SK-N-SH (cell line): Measurements from ENCODE around the gene S100A8. TPM values are rescaled to one million over a fixed set of nuclear protein-coding genes. Genes with fewer than 3 reads are reported as not detected.

Source experiments
- CTCF ChIA-PET: fragments of 300-600, 350-600 bp; formaldehyde crosslinking; extraction: SDS; loops from one replicate; lab custom pipeline; 2021; lab: Yijun Ruan, JAX
- POLR2A ChIA-PET: fragments of 350-600 bp; sonication (Branson Sonifier 250); formaldehyde crosslinking; extraction: SDS; loops from one replicate; lab custom pipeline; 2020; ENCODE audit warnings: antibody characterized with exemption, inconsistent platforms; lab: Yijun Ruan, JAX
- DNase-seq: peaks from one replicate; pipeline ENCODE4 v3.0.0; 2012
- H2AFZ ChIP-seq: fragments of 200-600 bp; sonication (generic); 2 replicates; pipeline ENCODE4 v1.8.1; 2016; ENCODE audit warnings: antibody characterized with exemption, mild to moderate bottlenecking, low read depth
- H3F3A ChIP-seq: fragments of 200-600 bp; sonication (generic); replicated peaks from 2 replicates; pipeline ENCODE3; 2016; ENCODE audit warnings: antibody characterized with exemption, mild to moderate bottlenecking; ENCODE audit not compliant: insufficient read depth
- H3K27ac ChIP-seq, 2 experiments: fragments of 200-500 bp in 1 of 2; fragments of 200-600 bp in 1 of 2; sonication (Bioruptor generic) in 1 of 2; sonication (generic), shearing (Covaris generic) in 1 of 2; 2 replicates each; pipeline versions ENCODE4 v1.5.1 to v1.6.1; 2014 to 2016; ENCODE audit warnings: low read depth in 2 of 2, inconsistent platforms in 1 of 2, low read length in 1 of 2, mild to moderate bottlenecking in 1 of 2, mixed read lengths in 1 of 2
- H3K27me3 ChIP-seq: fragments of 200-600 bp; sonication (generic), shearing (Covaris generic); 2 replicates; pipeline ENCODE4 v1.6.1; 2016; ENCODE audit warnings: mixed run types; ENCODE audit not compliant: insufficient read depth
- H3K36me3 ChIP-seq, 2 experiments: fragments of 200-500 bp in 1 of 2; fragments of 200-600 bp in 1 of 2; sonication (Bioruptor generic) in 1 of 2; sonication (generic) in 1 of 2; replicated peaks in 1 of 2; 2 replicates each; pipeline versions ENCODE3 to v1.5.1; 2014 to 2016; ENCODE audit warnings: low read length in 1 of 2, mild to moderate bottlenecking in 1 of 2; ENCODE audit not compliant: insufficient read depth in 2 of 2, control insufficient read depth in 1 of 2
- H3K4me1 ChIP-seq, 2 experiments: fragments of 200-500 bp in 1 of 2; fragments of 200-600 bp in 1 of 2; sonication (Bioruptor generic) in 1 of 2; sonication (generic), shearing (Covaris generic) in 1 of 2; 2 replicates each; pipeline versions ENCODE4 v1.5.1 to v1.6.1; 2014 to 2016; ENCODE audit warnings: low read depth in 1 of 2, low read length in 1 of 2, mixed run types in 1 of 2; ENCODE audit not compliant: insufficient read depth in 2 of 2, control insufficient read depth in 1 of 2
- H3K4me2 ChIP-seq: fragments of 200-600 bp; sonication (generic), shearing (Covaris generic); 2 replicates; pipeline ENCODE4 v1.6.1; 2017; ENCODE audit warnings: mixed run types
- H3K4me3 ChIP-seq, 2 experiments: fragments of 200-500 bp in 1 of 2; fragments of 200-600 bp in 1 of 2; sonication (Bioruptor generic) in 1 of 2; sonication (generic), shearing (Covaris generic) in 1 of 2; 2 replicates each; pipeline versions ENCODE4 v1.5.1 to v1.8.1; 2014 to 2016; ENCODE audit warnings: low read depth in 2 of 2, inconsistent platforms in 1 of 2, low read length in 1 of 2, mild to moderate bottlenecking in 1 of 2, mixed read lengths in 1 of 2, moderate library complexity in 1 of 2
- H3K79me2 ChIP-seq: fragments of 200-600 bp; sonication (generic); 2 replicates; pipeline ENCODE4 v1.8.1; 2017; ENCODE audit warnings: mild to moderate bottlenecking; ENCODE audit not compliant: insufficient read depth
- H3K9ac ChIP-seq: fragments of 200-600 bp; sonication (generic); 2 replicates; pipeline ENCODE4 v1.6.1; 2017; ENCODE audit warnings: mixed run types
- H3K9me2 ChIP-seq: fragments of 200-600 bp; sonication (generic); 2 replicates; pipeline ENCODE4 v1.6.1; 2017; ENCODE audit warnings: mixed run types
- H3K9me3 ChIP-seq: fragments of 200-600 bp; sonication (generic); 2 replicates; pipeline ENCODE4 v1.6.1; 2017; ENCODE audit warnings: mixed run types, mild to moderate bottlenecking, moderate library complexity
- H4K20me1 ChIP-seq: fragments of 200-600 bp; sonication (generic); 2 replicates; pipeline ENCODE4 v1.6.1; 2017; ENCODE audit warnings: mild to moderate bottlenecking, mixed run types; ENCODE audit not compliant: insufficient read depth
- CHD2 ChIP-seq: fragments of 150-350 bp; IDR thresholded peaks from 2 replicates; pipeline ENCODE4 v1.6.1; 2018; ENCODE audit warnings: low read length; ENCODE audit not compliant: partially characterized antibody
- GABPA ChIP-seq: IDR thresholded peaks from 2 replicates; pipeline ENCODE4 v1.4.0; 2012; ENCODE audit warnings: low read depth, mild to moderate bottlenecking
- GATA2 ChIP-seq: sonication (generic); formaldehyde crosslinking; IDR thresholded peaks from 2 replicates; pipeline ENCODE4 v1.5.0; 2020; ENCODE audit warnings: mild to moderate bottlenecking, missing genetic modification reagents
- JUND ChIP-seq: IDR thresholded peaks from 2 replicates; pipeline ENCODE4 v1.4.0; 2012
- MEF2A ChIP-seq: IDR thresholded peaks from 2 replicates; pipeline ENCODE4 v1.4.0; 2012; ENCODE audit warnings: low read depth, borderline replicate concordance
- MXI1 ChIP-seq: IDR thresholded peaks from 2 replicates; pipeline ENCODE4 v1.6.1; 2012; ENCODE audit warnings: mild to moderate bottlenecking, low read depth, low read length, improper control_type of control experiment
- NFIC ChIP-seq: IDR thresholded peaks from 2 replicates; pipeline ENCODE4 v1.4.0; 2012; ENCODE audit warnings: borderline replicate concordance
- RCOR1 ChIP-seq: fragments of 150-350 bp; IDR thresholded peaks from 2 replicates; pipeline ENCODE4 v1.6.1; 2017; ENCODE audit warnings: antibody characterized with exemption, low read length
- RFX5 ChIP-seq: IDR thresholded peaks from 2 replicates; pipeline ENCODE4 v1.6.1; 2012; ENCODE audit warnings: mild to moderate bottlenecking, improper control_type of control experiment, low read length
- RXRA ChIP-seq: IDR thresholded peaks from 2 replicates; pipeline ENCODE4 v1.4.0; 2012; ENCODE audit warnings: low read depth, mild to moderate bottlenecking, borderline replicate concordance
- SIN3A ChIP-seq: IDR thresholded peaks from 2 replicates; pipeline ENCODE4 v1.6.1; 2012; ENCODE audit warnings: low read depth, mild to moderate bottlenecking, low read length, moderate library complexity, borderline replicate concordance
- SMC3 ChIP-seq: IDR thresholded peaks from 2 replicates; pipeline ENCODE4 v1.6.1; 2012; ENCODE audit warnings: low read depth, low read length, improper control_type of control experiment
- TEAD4 ChIP-seq: IDR thresholded peaks from 2 replicates; pipeline ENCODE4 v1.4.0; 2012; ENCODE audit warnings: mild to moderate bottlenecking, borderline replicate concordance; ENCODE audit not compliant: insufficient read depth
- WGBS: methylation state at CpG from one replicate; pipeline ENCODE4 v1.1.6; 2017; ENCODE audit warnings: low lambda C conversion rate; 5-methylcytosine and 5-hydroxymethylcytosine counted together
- polyA plus RNA-seq, 3 experiments: library from polyadenylated mRNA; depleted of rRNA; stranded (reverse); fragments of >200 nt; gene quantifications; 2 replicates each; pipeline ENCODE4 v1.2.3, GENCODE V29; 2012
- TF ChIP-seq, protein P1 (sequence below): IDR thresholded peaks from 2 replicates; pipeline ENCODE4 v1.4.0; 2012; ENCODE audit warnings: low read depth, borderline replicate concordance
- TF ChIP-seq, protein P2 (sequence below): IDR thresholded peaks from 2 replicates; pipeline ENCODE4 v1.4.0; 2012; ENCODE audit warnings: low read depth, borderline replicate concordance
- TF ChIP-seq, protein P3 (sequence below): fragments of 150-350 bp; IDR thresholded peaks from 2 replicates; pipeline ENCODE4 v1.6.1; 2016; ENCODE audit warnings: mild to moderate bottlenecking, low read depth, low read length
- TF ChIP-seq, protein P4 (sequence below): fragments of 200-600 bp; sonication (generic); IDR thresholded peaks from 2 replicates; pipeline ENCODE4 v1.6.1; 2017; ENCODE audit warnings: antibody characterized with exemption, mild to moderate bottlenecking, moderate library complexity
- TF ChIP-seq, protein P5 (sequence below): fragments of 150-350 bp; IDR thresholded peaks from 2 replicates; pipeline ENCODE4 v1.6.1; 2017; ENCODE audit warnings: antibody characterized with exemption, low read length, low read depth, borderline replicate concordance

S100A8 gene
- polyA plus RNA-seq, 1 of the 3 experiments (the other 2 are of a cell fraction), result not detected

DNA sequence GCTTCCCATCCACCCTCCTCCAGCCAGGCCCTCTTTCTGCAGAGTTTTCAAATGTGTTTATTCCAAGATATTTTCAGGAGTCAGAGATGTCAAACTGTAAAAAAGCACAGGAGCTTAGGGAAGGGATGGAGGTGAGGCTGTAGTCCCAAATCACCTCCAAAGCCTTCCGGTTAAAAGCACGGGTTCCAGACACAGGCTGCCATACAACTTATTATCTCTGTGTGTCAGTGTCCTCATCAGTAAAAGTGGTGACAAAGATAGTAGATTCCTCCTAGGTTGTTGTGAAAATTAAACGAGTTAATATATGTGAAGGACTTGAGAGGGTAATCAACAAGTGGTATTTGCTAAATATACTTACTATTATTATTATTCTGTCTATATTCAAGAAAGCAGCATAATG lies 40.6 kb upstream of the S100A8 start (continued):
- TF ChIP-seq, protein P1, sequence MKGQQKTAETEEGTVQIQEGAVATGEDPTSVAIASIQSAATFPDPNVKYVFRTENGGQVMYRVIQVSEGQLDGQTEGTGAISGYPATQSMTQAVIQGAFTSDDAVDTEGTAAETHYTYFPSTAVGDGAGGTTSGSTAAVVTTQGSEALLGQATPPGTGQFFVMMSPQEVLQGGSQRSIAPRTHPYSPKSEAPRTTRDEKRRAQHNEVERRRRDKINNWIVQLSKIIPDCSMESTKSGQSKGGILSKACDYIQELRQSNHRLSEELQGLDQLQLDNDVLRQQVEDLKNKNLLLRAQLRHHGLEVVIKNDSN, result no peak
- TF ChIP-seq TEAD4, result no peak
- TF ChIP-seq RCOR1, result no peak

DNA sequence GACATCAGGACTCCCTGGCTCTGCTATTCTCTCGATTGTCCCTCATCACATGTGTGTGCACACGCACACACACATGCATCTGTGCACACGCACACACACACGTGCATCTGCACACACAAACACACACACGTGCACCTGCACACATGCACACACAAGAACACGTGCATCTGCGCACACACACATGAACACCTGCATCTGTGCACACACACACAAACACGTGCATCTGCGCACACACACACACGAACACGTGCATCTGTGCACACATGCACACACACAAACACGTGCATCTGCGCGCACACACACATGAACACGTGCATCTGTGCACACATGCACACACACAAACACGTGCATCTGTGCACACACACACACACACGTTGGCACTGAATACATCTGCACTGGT lies 40.1 kb upstream of the S100A8 start:
- Histone ChIP-seq H3K27me3 (peaks cover 12% of the 10 kb centered on the region; the same call in 1 of the 2 replicates), H3K4me3 (no peak overlapping the region), H4K20me1 (no peaks in the 10 kb centered on the region), H3K4me1 (no peaks in the 10 kb centered on the region), H3F3A (no peaks in the 10 kb centered on the region), H3K79me2 (no peaks in the 10 kb centered on the region), H2AFZ (no peak overlapping the region), H3K9me2 (no peaks in the 10 kb centered on the region), H3K4me2 (no peak overlapping the region)
- POLR2A ChIA-PET, result no interaction called here
- CTCF ChIA-PET, result no interaction called here
- TF ChIP-seq, protein P2, sequence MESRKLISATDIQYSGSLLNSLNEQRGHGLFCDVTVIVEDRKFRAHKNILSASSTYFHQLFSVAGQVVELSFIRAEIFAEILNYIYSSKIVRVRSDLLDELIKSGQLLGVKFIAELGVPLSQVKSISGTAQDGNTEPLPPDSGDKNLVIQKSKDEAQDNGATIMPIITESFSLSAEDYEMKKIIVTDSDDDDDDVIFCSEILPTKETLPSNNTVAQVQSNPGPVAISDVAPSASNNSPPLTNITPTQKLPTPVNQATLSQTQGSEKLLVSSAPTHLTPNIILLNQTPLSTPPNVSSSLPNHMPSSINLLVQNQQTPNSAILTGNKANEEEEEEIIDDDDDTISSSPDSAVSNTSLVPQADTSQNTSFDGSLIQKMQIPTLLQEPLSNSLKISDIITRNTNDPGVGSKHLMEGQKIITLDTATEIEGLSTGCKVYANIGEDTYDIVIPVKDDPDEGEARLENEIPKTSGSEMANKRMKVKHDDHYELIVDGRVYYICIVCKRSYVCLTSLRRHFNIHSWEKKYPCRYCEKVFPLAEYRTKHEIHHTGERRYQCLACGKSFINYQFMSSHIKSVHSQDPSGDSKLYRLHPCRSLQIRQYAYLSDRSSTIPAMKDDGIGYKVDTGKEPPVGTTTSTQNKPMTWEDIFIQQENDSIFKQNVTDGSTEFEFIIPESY, result no peak
- TF ChIP-seq JUND (no peak), RFX5 (no peak), TEAD4 (no peak), RXRA (no peak), MXI1 (no peak), SMC3 (no peak), GABPA (no peak), RCOR1 (no peak)
- TF ChIP-seq, all 33 proteins: peak for 0
- 34% methylated on average over 17 of the region's 17 CpGs for WGBS
- no peak for DNase-seq
- H3K9me3 ChIP-seq, result no peaks in the 10 kb centered on the region
- H3K9ac ChIP-seq, result no peak overlapping the region
- H3K27ac ChIP-seq, result no peak overlapping the region
- no peaks in the 10 kb centered on the region for H3K36me3 ChIP-seq

DNA sequence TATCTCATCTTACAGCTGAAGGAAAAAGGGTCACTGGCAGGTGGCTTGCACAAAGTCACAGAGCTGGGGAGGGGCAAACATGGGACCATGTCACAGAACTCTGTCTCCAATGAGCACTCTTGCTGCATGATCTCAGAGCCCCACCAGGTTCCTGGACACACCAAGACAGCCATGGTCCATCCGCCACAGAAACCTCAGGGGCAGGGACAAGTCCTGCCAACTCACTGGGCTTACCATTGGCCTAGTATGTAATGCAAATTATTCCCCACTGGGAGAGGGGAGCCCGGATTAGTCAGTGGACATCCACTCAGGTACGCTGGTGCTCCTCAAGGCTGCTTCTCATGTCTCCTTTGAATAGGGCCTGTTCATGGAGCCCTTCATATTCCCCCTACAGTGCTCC lies 39.7 kb upstream of the S100A8 start:
- no peak overlapping the region for H2AFZ ChIP-seq
- no peak overlapping the region for H3K9ac ChIP-seq
- H3K36me3 ChIP-seq, result no peaks in the 10 kb centered on the region
- no peaks in the 10 kb centered on the region for H4K20me1 ChIP-seq
- no peaks in the 10 kb centered on the region for H3K4me1 ChIP-seq
- H3K27ac ChIP-seq, result no peak overlapping the region
- POLR2A ChIA-PET, result no interaction called here
- DNase-seq, result no peak
- H3K79me2 ChIP-seq, result no peaks in the 10 kb centered on the region
- no peaks in the 10 kb centered on the region for H3K9me3 ChIP-seq
- CTCF ChIA-PET, result interaction anchor here (2.3 kb wide), 1 partner anchor 64 kb away, joined by 10 read pairs; no protein-coding TSS in a partner anchor
- WGBS, result 13% methylated on average over 2 of the region's 3 CpGs
- no peaks in the 10 kb centered on the region for H3F3A ChIP-seq
- H3K27me3 ChIP-seq, result peaks cover 12% of the 10 kb centered on the region; the same call in 1 of the 2 replicates
- no peaks in the 10 kb centered on the region for H3K9me2 ChIP-seq
- H3K4me2 ChIP-seq, result no peak overlapping the region
- no peak overlapping the region for H3K4me3 ChIP-seq
- TF ChIP-seq SMC3 (no peak), GATA2 (CRISPR knock-in tag) (no peak), SIN3A (no peak), MXI1 (no peak), MEF2A (no peak), NFIC (no peak), CHD2 (no peak), RXRA (no peak)
- TF ChIP-seq, protein P1, result no peak
- TF ChIP-seq, protein P3, sequence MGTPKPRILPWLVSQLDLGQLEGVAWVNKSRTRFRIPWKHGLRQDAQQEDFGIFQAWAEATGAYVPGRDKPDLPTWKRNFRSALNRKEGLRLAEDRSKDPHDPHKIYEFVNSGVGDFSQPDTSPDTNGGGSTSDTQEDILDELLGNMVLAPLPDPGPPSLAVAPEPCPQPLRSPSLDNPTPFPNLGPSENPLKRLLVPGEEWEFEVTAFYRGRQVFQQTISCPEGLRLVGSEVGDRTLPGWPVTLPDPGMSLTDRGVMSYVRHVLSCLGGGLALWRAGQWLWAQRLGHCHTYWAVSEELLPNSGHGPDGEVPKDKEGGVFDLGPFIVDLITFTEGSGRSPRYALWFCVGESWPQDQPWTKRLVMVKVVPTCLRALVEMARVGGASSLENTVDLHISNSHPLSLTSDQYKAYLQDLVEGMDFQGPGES, result no peak
- TF ChIP-seq, protein P4, sequence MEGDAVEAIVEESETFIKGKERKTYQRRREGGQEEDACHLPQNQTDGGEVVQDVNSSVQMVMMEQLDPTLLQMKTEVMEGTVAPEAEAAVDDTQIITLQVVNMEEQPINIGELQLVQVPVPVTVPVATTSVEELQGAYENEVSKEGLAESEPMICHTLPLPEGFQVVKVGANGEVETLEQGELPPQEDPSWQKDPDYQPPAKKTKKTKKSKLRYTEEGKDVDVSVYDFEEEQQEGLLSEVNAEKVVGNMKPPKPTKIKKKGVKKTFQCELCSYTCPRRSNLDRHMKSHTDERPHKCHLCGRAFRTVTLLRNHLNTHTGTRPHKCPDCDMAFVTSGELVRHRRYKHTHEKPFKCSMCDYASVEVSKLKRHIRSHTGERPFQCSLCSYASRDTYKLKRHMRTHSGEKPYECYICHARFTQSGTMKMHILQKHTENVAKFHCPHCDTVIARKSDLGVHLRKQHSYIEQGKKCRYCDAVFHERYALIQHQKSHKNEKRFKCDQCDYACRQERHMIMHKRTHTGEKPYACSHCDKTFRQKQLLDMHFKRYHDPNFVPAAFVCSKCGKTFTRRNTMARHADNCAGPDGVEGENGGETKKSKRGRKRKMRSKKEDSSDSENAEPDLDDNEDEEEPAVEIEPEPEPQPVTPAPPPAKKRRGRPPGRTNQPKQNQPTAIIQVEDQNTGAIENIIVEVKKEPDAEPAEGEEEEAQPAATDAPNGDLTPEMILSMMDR, result no peak
- TF ChIP-seq, protein P5, sequence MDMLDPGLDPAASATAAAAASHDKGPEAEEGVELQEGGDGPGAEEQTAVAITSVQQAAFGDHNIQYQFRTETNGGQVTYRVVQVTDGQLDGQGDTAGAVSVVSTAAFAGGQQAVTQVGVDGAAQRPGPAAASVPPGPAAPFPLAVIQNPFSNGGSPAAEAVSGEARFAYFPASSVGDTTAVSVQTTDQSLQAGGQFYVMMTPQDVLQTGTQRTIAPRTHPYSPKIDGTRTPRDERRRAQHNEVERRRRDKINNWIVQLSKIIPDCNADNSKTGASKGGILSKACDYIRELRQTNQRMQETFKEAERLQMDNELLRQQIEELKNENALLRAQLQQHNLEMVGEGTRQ, result no peak
